T-helper 1 cell treated with Interleukin-12 subunit alpha and Interleukin-12 subunit beta and Interleukin-4 antibody, amounts not matched to agents 30 ng/mL and 1 ng/mL, for 36 hours (primary cell): ENCODE results near the gene RUVBL2. TPM values are rescaled to one million over a fixed set of nuclear protein-coding genes. Genes with fewer than 3 reads are reported as not detected.

Experiments used
- intact Hi-C: fragments of 100-400 bp; cut with micrococcal nuclease; formaldehyde crosslinking; loops from one replicate; pipeline ENCODE4 v1.15.1; 2024
- total RNA-seq: library from RNA; stranded (reverse); gene quantifications from 2 replicates; pipeline ENCODE4 v1.2.3, GENCODE V29; 2022

Gene RUVBL2
- total RNA-seq: 87.7 and 96.1 TPM in 2 replicates

DNA sequence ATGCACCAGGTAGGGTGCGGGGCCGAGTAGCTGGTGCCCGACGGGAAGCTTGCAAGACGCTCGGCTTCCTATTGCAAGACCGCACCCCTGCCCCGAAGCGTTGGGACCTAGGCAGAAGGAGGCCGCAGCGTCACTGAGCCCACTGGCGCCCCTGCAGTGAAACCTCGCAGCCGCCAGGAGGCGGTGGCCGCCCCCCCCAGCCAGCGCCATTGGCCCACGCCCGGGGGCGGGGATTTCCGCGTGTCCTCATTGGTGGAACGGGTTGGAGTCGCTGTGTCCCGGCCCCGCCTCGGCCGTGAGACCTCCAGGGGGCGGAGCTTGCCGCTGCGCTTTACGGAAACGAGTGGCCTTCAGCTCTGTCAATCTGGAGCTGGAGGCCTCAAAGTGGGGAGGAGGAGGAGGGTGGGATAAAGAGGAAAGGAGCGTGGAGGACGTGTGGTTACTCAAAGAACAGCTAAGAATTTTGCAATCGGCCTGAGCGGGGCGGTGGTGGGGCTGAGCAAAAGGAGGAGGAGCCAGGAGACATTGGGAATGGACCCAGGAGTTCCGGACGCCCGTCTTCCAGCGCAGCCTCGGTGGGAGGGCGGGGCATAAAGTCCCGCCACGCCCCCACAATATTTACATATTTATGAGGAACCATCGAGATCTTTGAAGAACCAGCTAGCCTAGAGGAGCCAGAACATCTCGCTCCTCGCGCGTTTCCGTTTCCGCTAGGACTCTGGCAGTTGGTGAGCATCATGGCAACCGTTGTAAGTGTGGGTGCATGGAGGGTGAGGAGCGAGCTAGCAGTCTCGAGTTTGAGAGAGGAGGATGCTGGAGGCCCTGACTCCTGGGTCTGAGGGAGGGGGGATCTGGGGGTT lies at the start of gene RUVBL2, which contains the start of gene GYS1:
Gene RUVBL2, plus strand, starts transcription at position 713 of the 860 bp plus-strand sequence. Its CDS starts 25 bp downstream, at position 738.
Gene GYS1, minus strand, starts transcription at position 135 of the 860 bp plus-strand sequence. CDS start 197 bp downstream, outside the sequence.
- intact Hi-C loops: loop anchor here (1.0 to 5.0 kb wide), 19 partner anchors 24 to 884 kb away; partner anchors contain the start of genes AKT1S1, ALDH16A1, AP2A1 and C19orf73

DNA sequence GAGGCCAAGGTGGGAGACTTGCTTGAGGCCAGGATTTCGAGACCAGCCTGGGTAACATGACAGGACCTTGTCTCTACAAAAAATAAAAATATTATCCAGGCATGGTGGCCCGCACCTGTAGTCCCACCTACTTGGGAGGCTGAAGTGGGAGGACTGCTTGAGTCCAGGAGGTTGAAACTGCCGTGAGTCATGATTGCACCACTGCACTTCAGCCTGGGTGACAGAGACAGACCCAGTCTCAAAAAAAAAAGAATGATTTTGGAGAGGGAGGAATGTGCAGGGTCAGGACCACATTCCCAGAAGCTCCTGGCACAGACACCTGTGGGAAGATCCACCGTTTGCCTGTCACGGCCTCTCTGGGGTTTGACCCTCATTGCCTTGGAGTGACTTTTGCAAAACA lies 48.3 kb upstream of the RUVBL2 start:
- intact Hi-C loops: no loop called here

DNA sequence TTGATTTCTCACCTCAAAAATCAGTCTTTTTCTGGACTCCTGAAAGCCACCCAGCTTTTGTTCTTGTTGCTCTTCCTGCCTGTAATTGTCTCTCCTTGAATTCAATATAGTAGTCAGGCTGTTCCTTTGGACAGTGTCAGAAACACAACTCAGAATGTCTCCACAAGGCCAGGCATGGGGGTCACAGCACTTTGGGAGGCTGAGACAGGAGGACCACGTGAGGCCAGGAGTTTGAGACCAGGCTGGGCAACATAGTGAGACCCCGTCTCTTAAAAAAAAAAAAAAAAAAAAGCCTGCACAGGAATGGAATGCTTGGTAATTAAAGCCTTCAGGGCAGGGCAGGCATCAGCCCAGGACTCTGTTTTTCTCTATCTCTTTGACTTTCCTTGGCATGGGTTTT lies 47.9 kb upstream of the RUVBL2 start:
- intact Hi-C loops: no loop called here

DNA sequence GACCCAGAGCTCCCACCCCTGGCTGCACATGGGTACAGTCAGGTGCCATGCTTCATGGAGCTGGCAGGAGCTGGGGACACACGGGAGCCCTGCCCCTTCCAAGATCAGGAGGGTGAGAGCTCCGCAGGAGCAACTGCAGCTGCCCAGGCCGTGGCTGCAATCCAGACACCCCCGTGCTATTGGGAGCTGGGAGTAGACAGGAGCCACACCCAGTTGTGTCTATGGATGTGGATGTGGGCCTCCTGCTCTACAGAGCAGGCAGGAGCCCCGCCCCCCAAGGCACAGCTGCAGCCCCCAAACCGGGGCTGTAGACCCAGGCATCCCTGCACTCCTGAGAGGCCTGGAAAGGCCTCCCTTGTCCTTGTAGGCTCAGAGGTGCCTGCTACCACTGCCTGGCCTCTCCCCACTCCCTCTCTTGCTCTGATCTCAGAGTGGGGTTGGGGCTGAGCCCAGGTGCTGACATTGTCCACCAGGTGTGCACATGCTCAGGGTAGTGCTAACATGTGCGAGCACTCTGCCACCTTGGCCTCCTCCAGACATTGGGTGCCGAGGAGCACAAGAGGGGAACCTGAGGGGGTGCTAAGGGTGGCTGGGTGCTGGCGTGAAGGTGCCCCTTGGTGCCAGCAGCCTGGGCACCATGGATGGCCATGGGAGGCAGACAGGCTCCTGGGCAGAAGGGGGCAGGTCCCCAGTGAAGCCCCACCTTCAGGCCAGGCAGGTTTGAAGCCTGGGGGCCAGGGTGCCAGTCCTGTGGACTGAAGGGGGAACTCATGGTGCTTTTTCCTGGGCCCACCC lies 47.0 kb upstream of the RUVBL2 start:
- intact Hi-C loops: no loop called here

DNA sequence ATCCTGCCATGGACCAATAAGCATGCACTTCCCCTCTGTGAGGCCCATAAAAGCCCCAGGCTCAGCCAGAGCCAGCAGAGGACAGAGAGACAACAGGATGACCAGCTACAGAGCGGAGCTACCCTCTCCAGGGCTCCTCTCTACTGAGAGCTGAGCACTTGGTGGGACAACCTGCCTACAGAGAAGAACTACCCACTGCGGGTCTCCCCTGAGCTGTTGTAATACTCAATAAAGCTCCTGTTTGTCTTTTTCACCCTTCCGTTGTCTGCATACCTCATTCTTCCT lies 46.5 kb upstream of the RUVBL2 start:
- intact Hi-C loops: no loop called here

DNA sequence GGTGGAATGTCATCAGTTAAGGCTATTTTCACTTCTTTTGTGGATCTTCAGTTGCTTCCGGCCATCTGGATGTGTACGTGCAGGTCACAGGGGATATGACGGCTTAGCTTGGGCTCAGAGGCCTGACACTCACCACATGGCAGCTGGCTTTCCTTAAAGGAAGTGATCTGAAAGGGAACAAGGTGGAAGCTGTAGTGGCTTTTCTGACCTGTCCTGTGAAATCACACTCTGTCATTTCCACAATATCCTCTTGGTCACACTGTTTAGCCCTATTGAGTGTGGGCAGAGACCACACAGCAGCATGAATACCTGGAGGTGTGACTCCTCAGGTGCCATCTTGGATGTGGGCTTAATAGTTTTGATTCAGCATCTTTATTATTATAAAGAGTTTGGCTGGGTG lies 43.5 kb upstream of the RUVBL2 start:
- intact Hi-C loops: no loop called here

DNA sequence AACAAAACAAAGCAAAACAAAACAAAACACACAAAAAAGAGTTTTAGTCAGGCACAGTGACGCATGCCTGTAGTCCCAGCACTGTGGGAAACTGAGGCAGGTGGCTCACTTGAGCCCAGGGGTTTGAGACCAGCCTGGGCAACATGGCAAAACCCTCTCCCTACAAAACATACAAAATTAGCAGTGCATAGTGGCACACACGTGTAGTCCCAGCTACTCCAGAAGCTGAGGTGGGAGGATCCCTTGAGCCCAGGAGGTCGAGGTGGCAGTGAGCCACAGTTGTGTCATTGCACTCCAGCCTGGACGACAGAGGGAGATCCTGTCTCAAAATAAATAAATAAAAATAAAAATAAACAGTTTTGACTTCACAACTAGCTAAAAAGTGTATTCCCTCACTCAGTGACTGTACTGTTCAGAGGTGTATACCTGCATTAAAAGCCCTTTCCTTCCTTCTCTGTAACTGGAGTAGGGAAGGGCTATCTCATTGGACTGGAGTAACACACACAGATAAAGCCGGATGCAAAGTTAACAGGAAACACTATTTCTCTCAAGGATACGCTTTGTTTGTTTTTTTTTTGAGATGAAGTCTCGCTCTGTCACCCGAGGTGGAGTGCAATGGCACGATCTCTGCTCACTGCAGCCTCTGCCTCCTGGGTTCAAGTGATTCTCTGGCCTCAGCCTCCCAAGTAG lies 42.7 kb upstream of the RUVBL2 start:
- intact Hi-C loops: no loop called here

DNA sequence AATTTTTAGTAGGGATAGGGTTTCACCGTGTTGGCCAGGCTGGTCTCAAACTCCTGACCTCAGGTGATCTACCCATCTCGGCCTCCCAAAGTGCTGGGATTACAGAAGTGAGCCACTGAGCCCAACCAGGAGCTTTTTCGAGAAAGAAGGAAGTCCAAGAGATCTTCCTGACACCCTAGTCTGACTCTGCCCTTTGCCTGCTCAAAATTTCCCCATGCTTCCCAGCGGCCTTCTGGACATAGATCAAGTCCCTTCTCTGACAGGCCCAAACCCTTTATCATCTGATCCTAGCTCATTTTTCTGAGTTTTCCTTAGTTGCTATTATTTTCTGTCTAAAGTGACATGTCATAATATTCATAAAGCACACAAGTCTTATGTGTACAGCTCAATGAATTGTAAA lies 40.5 kb upstream of the RUVBL2 start:
- intact Hi-C loops: no loop called here

DNA sequence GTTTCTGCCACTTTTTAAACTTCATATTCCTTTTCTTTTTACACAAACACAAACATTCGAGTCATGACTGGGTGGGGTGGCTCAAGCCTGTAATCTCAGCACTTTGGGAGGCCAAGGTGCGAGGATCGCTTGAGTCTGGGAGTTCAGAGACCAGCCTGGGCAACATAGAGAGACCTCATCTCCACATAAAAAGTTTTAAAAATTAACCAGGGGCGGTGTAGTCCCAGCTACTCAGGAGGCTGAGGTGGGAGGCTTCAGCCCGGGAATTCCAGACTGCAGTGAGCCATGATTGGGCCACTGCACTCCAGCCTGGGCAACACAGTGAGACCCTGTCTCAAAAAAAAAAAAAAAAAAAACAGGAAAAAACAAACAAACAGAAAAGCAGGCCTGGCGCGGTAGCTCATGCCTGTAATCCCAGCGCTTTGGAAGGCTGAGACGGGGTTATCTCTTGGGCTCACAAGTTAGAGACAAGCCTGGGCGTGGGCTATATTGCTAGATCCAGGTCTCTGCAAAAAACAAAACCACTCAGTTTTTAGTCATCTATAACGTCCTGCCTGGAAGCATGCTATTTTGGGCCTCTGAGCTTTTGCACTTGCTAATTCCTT lies 39.6 kb upstream of the RUVBL2 start:
- intact Hi-C loops: loop anchor here (1.0 kb wide), 5 partner anchors 11 to 96 kb away; partner anchors contain the start of genes DHDH, FTL and NUCB1

DNA sequence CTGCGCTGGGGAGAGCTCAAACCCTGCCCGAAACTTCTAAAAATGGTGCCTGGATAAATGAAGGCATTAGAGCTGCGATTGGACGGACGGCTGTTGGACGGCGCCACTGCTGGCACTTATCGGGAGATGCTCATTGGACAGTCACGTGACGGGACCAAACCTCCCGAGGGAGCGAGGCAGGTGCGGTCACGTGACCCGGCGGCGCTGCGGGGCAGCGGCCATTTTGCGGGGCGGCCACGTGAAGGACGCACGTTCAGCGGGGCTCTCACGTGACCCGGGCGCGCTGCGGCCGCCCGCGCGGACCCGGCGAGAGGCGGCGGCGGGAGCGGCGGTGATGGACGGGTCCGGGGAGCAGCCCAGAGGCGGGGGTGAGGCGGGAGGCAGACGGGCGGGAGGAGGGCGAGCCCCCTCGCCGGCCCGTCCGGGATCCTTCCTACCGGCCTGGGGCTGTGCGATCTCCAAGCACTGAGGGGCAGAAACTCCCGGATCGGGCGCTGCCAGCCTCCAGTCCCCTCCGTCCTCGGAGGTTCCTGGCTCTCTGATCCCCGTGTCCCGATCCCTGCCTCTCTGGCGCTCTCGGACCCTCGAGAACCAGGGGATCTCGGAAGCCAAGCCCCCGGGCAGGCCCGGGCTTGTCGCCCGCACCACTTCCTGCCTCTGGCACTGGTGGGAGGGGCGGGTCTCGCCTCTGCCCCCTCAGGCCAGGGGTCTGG lies 38.9 kb upstream of the RUVBL2 start, which contains the start of gene BAX:
Gene BAX, plus strand, starts transcription at position 281 of the 713 bp plus-strand sequence. Its CDS starts 54 bp downstream, at position 335.
- intact Hi-C loops: loop anchor here (1.0 kb wide), 5 partner anchors 11 to 96 kb away; partner anchors contain the start of genes DHDH, FTL and NUCB1

DNA sequence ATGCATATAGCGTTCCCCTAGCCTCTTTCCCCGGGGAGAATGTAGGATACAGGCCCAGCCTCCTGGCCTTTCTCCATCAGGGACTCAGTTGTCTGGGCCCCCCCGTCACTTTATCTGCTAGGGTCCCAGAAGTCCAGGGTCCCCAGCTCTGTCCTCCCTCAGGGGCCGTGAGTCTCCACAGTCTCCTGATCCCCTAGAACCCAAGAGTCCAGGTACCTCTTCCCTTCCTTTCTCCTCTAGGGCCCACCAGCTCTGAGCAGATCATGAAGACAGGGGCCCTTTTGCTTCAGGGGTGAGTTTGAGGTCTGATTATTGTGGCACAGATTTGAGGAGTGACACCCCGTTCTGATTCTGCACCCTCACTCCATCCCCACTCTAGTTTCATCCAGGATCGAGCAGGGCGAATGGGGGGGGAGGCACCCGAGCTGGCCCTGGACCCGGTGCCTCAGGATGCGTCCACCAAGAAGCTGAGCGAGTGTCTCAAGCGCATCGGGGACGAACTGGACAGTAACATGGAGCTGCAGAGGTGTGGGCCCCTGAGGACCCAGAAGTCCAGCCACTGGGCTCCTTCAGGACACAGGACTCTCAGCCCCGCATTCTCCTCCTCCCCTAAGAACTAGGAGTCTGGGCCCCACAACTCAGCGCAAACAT lies 38.3 kb upstream of the RUVBL2 start:
- intact Hi-C loops: no loop called here

DNA sequence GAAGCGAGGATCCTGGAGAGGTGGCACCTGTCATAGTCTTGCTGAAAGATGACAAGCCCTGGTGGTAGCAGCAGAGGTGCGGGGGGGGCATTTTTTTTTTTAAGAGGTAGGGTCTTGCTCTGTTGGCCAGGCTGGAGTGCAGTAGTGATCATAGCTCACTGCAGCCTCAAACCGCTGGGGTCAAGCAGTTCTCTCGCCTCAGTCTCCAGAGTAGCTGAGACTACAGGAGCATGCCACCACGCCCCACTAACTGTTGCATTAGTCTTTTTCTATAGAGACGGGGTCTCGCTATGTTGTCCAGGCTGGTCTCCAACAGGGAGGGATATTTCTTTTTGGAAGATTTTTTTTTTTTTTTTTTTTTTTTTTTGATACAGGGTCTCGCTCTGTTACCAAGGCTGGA lies 35.7 kb upstream of the RUVBL2 start:
- intact Hi-C loops: no loop called here

DNA sequence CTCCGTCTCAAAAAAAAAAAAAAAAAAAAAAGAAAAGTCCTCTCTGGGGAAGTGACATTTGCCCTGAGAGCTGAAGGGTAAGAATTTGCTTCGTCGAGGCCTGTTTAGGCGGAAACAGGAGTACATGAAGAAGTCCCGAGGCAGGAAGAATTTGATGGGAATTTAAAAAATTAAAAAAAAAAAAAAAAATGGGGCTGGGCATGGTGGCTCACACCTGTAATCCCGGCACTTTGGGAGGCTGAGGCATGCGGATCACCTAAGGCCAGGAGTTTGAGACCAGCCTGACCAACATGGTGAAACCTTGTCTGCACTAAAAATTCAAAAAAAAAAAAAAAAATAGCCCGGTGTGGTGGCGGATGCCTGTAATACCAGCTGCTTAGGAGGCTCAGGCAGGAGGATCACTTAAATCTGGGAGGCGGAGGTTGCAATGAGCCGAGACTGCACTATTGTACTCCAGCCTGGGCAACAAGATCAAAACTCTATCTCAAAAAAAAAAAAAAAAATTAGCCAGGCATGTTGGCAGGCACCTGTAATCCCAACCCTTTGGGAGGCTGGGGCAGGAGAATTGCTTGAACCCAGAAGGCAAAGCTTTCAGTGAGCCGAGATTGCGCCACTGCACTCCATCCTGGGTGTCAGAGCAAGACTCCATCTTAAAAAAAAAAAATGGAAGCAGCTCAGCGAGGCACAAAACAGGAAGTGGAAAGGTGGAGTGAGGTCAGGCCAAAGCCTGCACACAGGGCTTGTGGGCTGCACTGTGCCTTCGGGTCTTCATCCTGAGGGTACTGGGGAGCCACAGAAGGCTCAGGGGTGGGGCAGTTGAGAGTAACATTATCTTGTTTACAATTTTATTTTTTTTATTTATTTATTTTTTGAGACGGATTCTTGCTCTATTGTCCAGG lies 34.1 kb upstream of the RUVBL2 start:
- intact Hi-C loops: loop anchor here (10.0 kb wide), 1 partner anchor 455 kb away; no protein-coding TSS in a partner anchor

DNA sequence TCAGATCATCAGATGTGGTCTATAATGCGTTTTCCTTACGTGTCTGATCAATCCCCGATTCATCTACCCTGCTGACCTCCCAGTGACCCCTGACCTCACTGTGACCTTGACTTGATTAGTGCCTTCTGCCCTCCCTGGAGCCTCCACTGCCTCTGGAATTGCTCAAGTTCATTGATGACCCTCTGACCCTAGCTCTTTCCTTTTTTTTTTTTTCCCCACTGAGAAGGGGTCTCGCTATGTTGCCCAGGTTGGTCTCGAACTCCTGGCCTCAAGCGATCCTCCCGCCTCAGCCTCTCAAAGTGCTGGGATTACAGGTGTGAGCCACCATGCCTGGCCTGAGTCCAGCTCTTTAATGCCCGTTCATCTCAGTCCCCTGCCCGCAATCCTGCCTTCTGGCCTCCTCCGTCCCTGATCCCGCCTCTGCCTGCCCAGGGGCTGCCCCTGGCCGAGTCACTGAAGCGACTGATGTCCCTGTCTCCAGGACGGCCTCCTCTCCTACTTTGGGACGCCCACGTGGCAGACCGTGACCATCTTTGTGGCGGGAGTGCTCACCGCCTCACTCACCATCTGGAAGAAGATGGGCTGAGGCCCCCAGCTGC lies 32.5 kb upstream of the RUVBL2 start:
- intact Hi-C loops: loop anchor here (10.0 kb wide), 1 partner anchor 456 kb away; no protein-coding TSS in a partner anchor

DNA sequence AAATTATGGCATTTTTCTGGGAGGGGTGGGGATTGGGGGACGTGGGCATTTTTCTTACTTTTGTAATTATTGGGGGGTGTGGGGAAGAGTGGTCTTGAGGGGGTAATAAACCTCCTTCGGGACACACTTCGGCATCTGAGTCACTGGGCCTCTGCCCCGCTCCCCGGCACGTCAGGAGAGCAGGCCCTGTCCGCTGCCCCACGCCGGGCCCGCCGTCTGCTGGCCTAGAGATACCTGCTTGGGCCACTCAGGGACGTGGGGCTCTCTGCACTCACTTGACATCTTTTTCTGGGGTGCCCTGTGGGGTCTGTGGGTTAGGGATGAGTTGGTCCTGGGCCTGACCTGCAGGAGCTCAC lies 32.0 kb upstream of the RUVBL2 start:
- intact Hi-C loops: loop anchor here (10.0 kb wide), 1 partner anchor 457 kb away; no protein-coding TSS in a partner anchor

DNA sequence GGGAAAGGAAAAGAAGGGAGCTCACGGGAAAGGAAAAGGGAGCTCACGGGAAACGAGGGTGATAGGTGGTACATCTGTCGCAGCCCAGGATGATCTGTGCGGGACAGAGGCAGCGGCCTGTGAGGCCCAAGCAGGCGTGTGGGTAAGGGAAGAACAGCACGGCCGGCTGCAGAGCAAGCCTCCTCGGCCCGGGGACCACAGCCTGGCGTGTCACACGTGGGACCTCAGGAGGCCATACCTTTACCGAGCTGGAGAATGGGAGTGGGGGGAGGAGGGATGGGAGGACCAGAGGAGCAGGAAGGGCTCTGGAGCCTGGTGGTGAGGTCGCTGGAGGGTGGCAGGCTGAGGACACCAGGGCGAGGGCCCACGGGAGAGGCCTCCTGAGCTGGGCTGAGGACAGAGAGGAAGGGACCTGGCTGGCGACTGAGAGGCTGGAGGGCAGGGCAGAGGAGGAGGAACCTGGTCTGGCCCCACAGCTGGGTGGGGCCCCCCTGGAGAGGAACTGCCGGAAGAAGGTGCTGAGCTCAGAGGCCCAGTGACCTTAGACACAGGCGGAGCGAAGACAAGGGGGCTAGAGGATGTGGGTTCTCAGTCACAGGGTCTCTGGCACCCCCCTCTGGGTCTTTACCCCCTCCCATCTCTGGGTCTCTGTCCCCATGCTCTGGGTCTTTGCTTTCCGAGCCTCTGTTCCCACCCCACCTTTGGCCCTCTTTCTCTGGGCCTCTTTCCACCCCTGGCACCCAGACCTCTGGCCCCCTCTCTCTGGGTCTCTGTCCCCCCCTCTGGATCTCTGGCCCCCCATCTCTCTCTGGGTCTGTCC lies 31.4 kb upstream of the RUVBL2 start:
- intact Hi-C loops: loop anchor here (10.0 kb wide), 1 partner anchor 457 kb away; no protein-coding TSS in a partner anchor

DNA sequence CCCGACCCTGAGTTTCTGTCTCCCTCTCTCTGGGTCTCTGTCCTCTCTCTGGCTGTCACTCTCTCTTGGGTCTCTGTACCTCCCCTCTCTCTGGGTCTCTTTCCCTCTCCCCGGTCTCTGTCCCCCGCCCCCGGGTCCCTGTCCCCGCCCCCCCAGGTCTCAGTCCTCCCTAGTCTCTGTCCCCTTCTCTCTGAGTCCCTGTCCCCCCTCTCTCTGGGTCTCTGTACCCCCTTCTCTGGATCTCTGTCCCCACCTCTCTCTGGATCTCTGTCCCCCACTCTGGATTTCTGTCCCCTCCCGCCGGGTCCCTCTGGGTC lies 30.9 kb upstream of the RUVBL2 start:
- intact Hi-C loops: loop anchor here (10.0 kb wide), 1 partner anchor 458 kb away; no protein-coding TSS in a partner anchor
